Astrocyte of the spinal cord (primary cell): ENCODE data around the gene LRBA.
"Not testable (repeated sequence)": the region's sequence is repeated elsewhere in the genome, so short reads cannot be mapped to it uniquely, and the experiment has no call there.

Experiments
- DNase-seq: peaks from one replicate; pipeline ENCODE4 v3.0.0; 2011; ENCODE audit warnings: low read depth, low spot score
- H3K4me3 ChIP-seq: 2 replicates; pipeline ENCODE4 v1.5.1; 2011; ENCODE audit warnings: low read depth, mild to moderate bottlenecking, low read length, moderate library complexity
- in situ Hi-C: cut with HindIII; loops from 2 replicates; pipeline ENCODE4 v1.10.0; 2017; ENCODE audit warnings: low sequenced_read_pairs
- TF ChIP-seq, protein P1 (sequence below): IDR thresholded peaks from 2 replicates; pipeline ENCODE4 v1.5.1; 2012; ENCODE audit warnings: low read depth, mild to moderate bottlenecking, low read length, inconsistent platforms

Gene LRBA

DNA sequence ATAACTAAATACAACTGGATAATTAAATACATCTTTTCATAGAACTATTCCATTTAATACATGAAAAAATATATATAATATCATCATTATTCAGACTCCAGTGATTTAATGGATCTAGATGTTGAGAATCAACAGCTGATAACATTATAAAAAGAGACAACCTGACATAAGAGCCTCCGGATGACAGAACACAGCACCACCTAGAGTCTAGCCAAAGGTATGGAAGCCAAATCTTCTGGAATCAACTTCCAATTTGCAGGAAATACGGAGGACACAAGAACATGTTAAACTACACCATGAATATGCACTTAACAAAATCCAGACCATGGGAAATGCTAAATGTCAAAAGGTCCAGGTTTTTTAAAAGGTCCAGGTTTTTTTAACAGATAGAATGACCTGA lies 55.0 kb downstream of the LRBA start:
- TF ChIP-seq, protein P1, sequence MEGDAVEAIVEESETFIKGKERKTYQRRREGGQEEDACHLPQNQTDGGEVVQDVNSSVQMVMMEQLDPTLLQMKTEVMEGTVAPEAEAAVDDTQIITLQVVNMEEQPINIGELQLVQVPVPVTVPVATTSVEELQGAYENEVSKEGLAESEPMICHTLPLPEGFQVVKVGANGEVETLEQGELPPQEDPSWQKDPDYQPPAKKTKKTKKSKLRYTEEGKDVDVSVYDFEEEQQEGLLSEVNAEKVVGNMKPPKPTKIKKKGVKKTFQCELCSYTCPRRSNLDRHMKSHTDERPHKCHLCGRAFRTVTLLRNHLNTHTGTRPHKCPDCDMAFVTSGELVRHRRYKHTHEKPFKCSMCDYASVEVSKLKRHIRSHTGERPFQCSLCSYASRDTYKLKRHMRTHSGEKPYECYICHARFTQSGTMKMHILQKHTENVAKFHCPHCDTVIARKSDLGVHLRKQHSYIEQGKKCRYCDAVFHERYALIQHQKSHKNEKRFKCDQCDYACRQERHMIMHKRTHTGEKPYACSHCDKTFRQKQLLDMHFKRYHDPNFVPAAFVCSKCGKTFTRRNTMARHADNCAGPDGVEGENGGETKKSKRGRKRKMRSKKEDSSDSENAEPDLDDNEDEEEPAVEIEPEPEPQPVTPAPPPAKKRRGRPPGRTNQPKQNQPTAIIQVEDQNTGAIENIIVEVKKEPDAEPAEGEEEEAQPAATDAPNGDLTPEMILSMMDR, result peak; percentile 47
- H3K4me3 ChIP-seq, result no peak overlapping the region
- in situ Hi-C loops, result no loop called here
- no peak for DNase-seq

GRCh38 chr4:150957981-150958380 lies 57.1 kb downstream of the LRBA start:
- DNase-seq, H3K4me3 ChIP-seq, in situ Hi-C loops: not testable (repeated sequence)

DNA sequence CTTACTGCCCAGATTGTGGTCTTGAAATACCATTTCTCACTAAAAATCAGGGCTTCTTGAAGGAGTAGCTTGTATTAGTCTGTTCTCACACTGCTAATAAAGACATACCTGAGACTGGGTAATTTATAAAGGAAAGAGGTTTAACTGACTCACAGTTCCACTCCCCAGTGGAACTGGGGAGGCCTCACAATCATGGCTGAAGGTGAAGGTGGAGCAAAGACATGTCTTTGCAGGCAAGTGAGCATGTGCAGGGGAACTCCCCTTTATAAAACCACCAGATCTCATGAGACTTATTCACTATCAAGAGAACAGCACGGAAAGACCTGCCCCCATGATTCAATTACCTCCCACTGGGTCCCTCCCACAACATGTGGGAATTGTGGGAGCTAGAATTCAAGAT lies 58.0 kb downstream of the LRBA start:
- DNase-seq, in situ Hi-C loops: not testable (repeated sequence)

DNA sequence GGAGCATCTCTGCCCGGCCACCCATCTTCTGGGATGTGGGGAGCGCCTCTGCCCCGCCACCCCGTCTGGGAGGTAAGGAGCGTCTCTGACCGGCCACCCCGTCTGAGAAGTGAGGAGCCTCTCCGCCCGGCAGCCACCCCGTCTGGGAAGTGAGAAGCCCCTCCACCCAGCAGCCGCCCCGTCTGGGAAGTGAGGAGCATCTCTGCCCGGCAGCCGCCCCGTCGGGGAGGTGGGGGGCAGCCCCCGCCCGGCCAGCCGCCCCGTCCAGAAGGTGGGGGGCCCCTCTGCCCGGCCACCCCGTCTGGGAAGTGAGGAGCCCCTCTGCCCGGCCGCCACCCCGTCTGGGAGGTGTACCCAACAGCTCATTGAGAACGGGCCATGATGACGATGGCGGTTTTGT lies 61.2 kb downstream of the LRBA start:
- H3K4me3 ChIP-seq, in situ Hi-C loops, DNase-seq: not testable (repeated sequence)

More for the DNA sequence above, 58.0 kb downstream of the LRBA start:
- H3K4me3 ChIP-seq, result not testable (repeated sequence)

- no peak overlapping the region for H3K4me3 ChIP-seq
- TF ChIP-seq, protein P1, result no peak
- in situ Hi-C loops, result no loop called here
- no peak for DNase-seq
Measured at GRCh38 chr4:150952167-150952845, 62.8 kb downstream of the LRBA start.

- no peak for DNase-seq
- H3K4me3 ChIP-seq, result no peak overlapping the region
- TF ChIP-seq, protein P1, result no peak
- in situ Hi-C loops, result no loop called here
Measured at GRCh38 chr4:150950657-150951288, 64.3 kb downstream of the LRBA start.

DNA sequence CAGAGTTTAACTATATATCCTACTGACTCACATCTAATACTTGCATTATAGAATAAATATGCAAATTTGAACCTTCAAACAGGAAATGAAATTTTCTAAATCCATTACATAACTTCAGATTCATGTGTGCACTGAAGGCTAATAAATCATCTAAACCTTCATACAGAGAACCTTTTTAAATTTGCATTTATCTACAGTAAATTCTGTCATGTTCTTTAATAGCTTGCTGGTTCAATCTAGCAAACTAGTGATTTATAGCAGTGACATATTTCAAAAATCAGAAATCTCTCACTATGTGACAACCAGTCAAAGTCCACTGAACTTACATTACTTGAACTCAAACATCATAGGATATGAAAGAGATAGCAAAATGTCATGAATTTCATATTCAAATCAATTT lies 65.1 kb downstream of the LRBA start:
- TF ChIP-seq, protein P1, result no peak
- no peak overlapping the region for H3K4me3 ChIP-seq
- in situ Hi-C loops, result no loop called here
- no peak for DNase-seq

GRCh38 chr4:150949342-150949741 lies 65.7 kb downstream of the LRBA start:
- TF ChIP-seq, protein P1, result no peak
- DNase-seq, result no peak
- H3K4me3 ChIP-seq, result no peak overlapping the region
- in situ Hi-C loops, result no loop called here
